Measurements from ENCODE around the gene RBM33.

RBM33 gene

GRCh38 chr7:155820246-155820645, 175.8 kb downstream of the RBM33 start:
- DNase-seq (ENCODE audit: low read depth, low spot score), result no peak

- no peak for DNase-seq (ENCODE audit: low read depth, low spot score)
These were observed 176.3 kb downstream of the RBM33 start for GRCh38 chr7:155820788-155821187.

GRCh38 chr7:155821851-155822250, 177.4 kb downstream of the RBM33 start:
- DNase-seq (ENCODE audit: low read depth, low spot score), result no peak

- DNase-seq (ENCODE audit: low read depth, low spot score), result no peak
These were observed 179.9 kb downstream of the RBM33 start for GRCh38 chr7:155824227-155824886.

- no peak for DNase-seq (ENCODE audit: low read depth, low spot score)
These were observed 180.9 kb downstream of the RBM33 start for GRCh38 chr7:155825336-155825735.

- no peak for DNase-seq (ENCODE audit: low read depth, low spot score)
These were observed 185.5 kb downstream of the RBM33 start for GRCh38 chr7:155829796-155830470.
